HCT116 (cell line): ENCODE data around the gene KBTBD8. TPM values are rescaled to one million over a fixed set of nuclear protein-coding genes. Genes with fewer than 3 reads are reported as not detected.

Source experiments
- ATAC-seq: fragments of 200-7000 bp; cut with Tn5 transposase; 2 replicates; pipeline ENCODE4 v1.9.1; 2020; ENCODE audit warnings: mild to moderate bottlenecking, moderate library complexity
- BruUV-seq: library from RNA; stranded (reverse); fragments of 400-500 nt; replicated peaks from 2 replicates; lab custom pipeline; 2021; lab: Mats Ljungman, UMichigan
- CTCF ChIA-PET: fragments of 300-600 bp; sonication (Branson Sonifier 250); formaldehyde crosslinking; loops from one replicate; lab custom pipeline; 2021; ENCODE audit warnings: antibody characterized with exemption; lab: Charles Lee
- POLR2A ChIA-PET: fragments of 300-600, 350-600 bp; sonication (Branson Sonifier 250); formaldehyde crosslinking; loops from one replicate; lab custom pipeline; 2021; ENCODE audit warnings: antibody characterized with exemption; lab: Charles Lee
- RAD21 ChIA-PET, 2 experiments: fragments of 300-600 bp; sonication (Branson Sonifier 250); formaldehyde crosslinking; loops; one replicate each; lab custom pipeline; 2023; ENCODE audit warnings: low total read pairs in 2 of 2; ENCODE audit not compliant: uncharacterized antibody in 2 of 2, unreplicated experiment in 2 of 2, low non-redundant PET in 1 of 2; lab: Charles Lee
- DNase-seq: peaks from one replicate; pipeline ENCODE4 v3.0.0-alpha.2; 2010; ENCODE audit warnings: low read depth, low spot score
- H2AFZ ChIP-seq: fragments of 200-600 bp; shearing (Covaris generic), sonication (generic); 2 replicates; pipeline ENCODE4 v1.6.1; 2017; ENCODE audit warnings: low read depth, mixed run types, mixed read lengths, antibody characterized with exemption, low read length; ENCODE audit not compliant: poor library complexity, severe bottlenecking
- H3K27ac ChIP-seq: 2 replicates; pipeline ENCODE4 v1.5.1; 2012; ENCODE audit warnings: low read depth, low read length
- H3K27me3 ChIP-seq: fragments of 200-600 bp; sonication (generic); 2 replicates; pipeline ENCODE4 v1.6.1; 2016; ENCODE audit warnings: mixed run types, low read length, mixed read lengths; ENCODE audit not compliant: insufficient read depth
- H3K36me3 ChIP-seq, 2 experiments: fragments of 200-500 bp in 1 of 2; fragments of 200-600 bp in 1 of 2; sonication (Bioruptor generic) in 1 of 2; sonication (generic) in 1 of 2; 2 replicates each; pipeline versions ENCODE4 v1.5.1 to v1.6.1; 2014 to 2016; ENCODE audit warnings: low read length in 2 of 2, inconsistent platforms in 1 of 2, mixed read lengths in 1 of 2, mixed run types in 1 of 2; ENCODE audit not compliant: insufficient read depth in 2 of 2, control insufficient read depth in 1 of 2
- H3K4me1 ChIP-seq, 2 experiments: fragments of 200-600 bp in 1 of 2; sonication (generic) in 1 of 2; 2 replicates each; pipeline versions ENCODE4 v1.5.1 to v1.6.1; 2012 to 2017; ENCODE audit warnings: low read length in 2 of 2, inconsistent platforms in 1 of 2, mild to moderate bottlenecking in 1 of 2, mixed read lengths in 1 of 2, mixed run types in 1 of 2, moderate library complexity in 1 of 2; ENCODE audit not compliant: insufficient read depth in 2 of 2, control insufficient read depth in 1 of 2
- H3K4me2 ChIP-seq: fragments of 200-600 bp; sonication (generic); 2 replicates; pipeline ENCODE4 v1.6.1; 2017; ENCODE audit warnings: mixed run types, low read length, mixed read lengths
- H3K4me3 ChIP-seq, 2 experiments: fragments of 200-600 bp in 1 of 2; sonication (generic) in 1 of 2; replicated peaks in 1 of 2; 2 replicates each; pipeline ENCODE4 v1.5.1; 2011 to 2016; ENCODE audit warnings: low read length in 2 of 2, control low read depth in 1 of 2, low read depth in 1 of 2, mild to moderate bottlenecking in 1 of 2, mixed read lengths in 1 of 2, mixed run types in 1 of 2
- H3K79me2 ChIP-seq: fragments of 200-600 bp; sonication (generic); 2 replicates; pipeline ENCODE4 v1.6.1; 2017; ENCODE audit warnings: mild to moderate bottlenecking, mixed run types, low read length, moderate library complexity, mixed read lengths; ENCODE audit not compliant: insufficient read depth
- H3K9ac ChIP-seq: fragments of 200-600 bp; sonication (generic); 2 replicates; pipeline ENCODE4 v1.6.1; 2016; ENCODE audit warnings: low read length, mixed read lengths
- H3K9me2 ChIP-seq: fragments of 200-600 bp; sonication (generic), shearing (Covaris generic); 2 replicates; pipeline ENCODE4 v1.6.1; 2017; ENCODE audit warnings: mixed run types, mild to moderate bottlenecking, moderate library complexity; ENCODE audit not compliant: insufficient read depth
- H3K9me3 ChIP-seq, 2 experiments: fragments of 200-500 bp in 1 of 2; fragments of 200-600 bp in 1 of 2; sonication (Bioruptor generic) in 1 of 2; sonication (generic) in 1 of 2; 2 replicates each; pipeline ENCODE4 v1.6.1; 2014 to 2017; ENCODE audit warnings: low read length in 2 of 2, mixed read lengths in 2 of 2, inconsistent platforms in 1 of 2, low read depth in 1 of 2, mild to moderate bottlenecking in 1 of 2, mixed run types in 1 of 2, moderate library complexity in 1 of 2; ENCODE audit not compliant: control insufficient read depth in 1 of 2, insufficient read depth in 1 of 2
- H4K20me1 ChIP-seq: fragments of 200-600 bp; sonication (generic), shearing (Covaris generic); 2 replicates; pipeline ENCODE4 v1.6.1; 2017; ENCODE audit warnings: mixed run types, mild to moderate bottlenecking, moderate library complexity; ENCODE audit not compliant: insufficient read depth
- CEBPB ChIP-seq: IDR thresholded peaks from 2 replicates; pipeline ENCODE4 v1.6.1; 2012; ENCODE audit warnings: low read depth
- EZH2phosphoT487 ChIP-seq: fragments of 200-600 bp; IDR thresholded peaks from 2 replicates; pipeline ENCODE4 v1.6.1; 2018; ENCODE audit warnings: antibody characterized with exemption, borderline replicate concordance
- FOSL1 ChIP-seq: IDR thresholded peaks from 2 replicates; pipeline ENCODE4 v1.6.1; 2012; ENCODE audit warnings: low read depth
- JUND ChIP-seq: IDR thresholded peaks from 2 replicates; pipeline ENCODE4 v1.6.1; 2012
- POLR2A ChIP-seq: IDR thresholded peaks from 2 replicates; pipeline ENCODE4 v1.7.0; 2011; ENCODE audit warnings: borderline replicate concordance; ENCODE audit not compliant: insufficient read depth, insufficient read length; ENCODE audit errors: extremely low read depth
- RAD21 ChIP-seq: IDR thresholded peaks from 2 replicates; pipeline ENCODE4 v1.6.1; 2012; ENCODE audit warnings: low read depth, mild to moderate bottlenecking
- ZNF274 ChIP-seq: fragments of 200-500 bp; sonication (Bioruptor generic); IDR thresholded peaks from 2 replicates; pipeline ENCODE4 v1.6.1; 2014; ENCODE audit warnings: mild to moderate bottlenecking, low read depth, low read length, inconsistent platforms
- intact Hi-C: fragments of 100-400 bp; cut with micrococcal nuclease; formaldehyde crosslinking; loops from 2 replicates; pipeline ENCODE4 v1.10.0; 2022
- total RNA-seq: library from RNA; stranded (reverse); gene quantifications from one replicate; pipeline ENCODE4 v1.2.1, GENCODE V29; 2021; ENCODE audit not compliant: unreplicated experiment
- TF ChIP-seq, protein P1 (sequence below): IDR thresholded peaks from 2 replicates; pipeline ENCODE4 v1.6.1; 2012; ENCODE audit warnings: low read depth
- TF ChIP-seq, protein P2 (sequence below): IDR thresholded peaks from 2 replicates; pipeline ENCODE4 v1.6.1; 2011; ENCODE audit warnings: mild to moderate bottlenecking, low read length, moderate library complexity; ENCODE audit not compliant: insufficient replicate concordance; ENCODE audit errors: extremely low read depth

The KBTBD8 gene
- total RNA-seq, 1 experiment from 2014 or later: 1.4 TPM

DNA sequence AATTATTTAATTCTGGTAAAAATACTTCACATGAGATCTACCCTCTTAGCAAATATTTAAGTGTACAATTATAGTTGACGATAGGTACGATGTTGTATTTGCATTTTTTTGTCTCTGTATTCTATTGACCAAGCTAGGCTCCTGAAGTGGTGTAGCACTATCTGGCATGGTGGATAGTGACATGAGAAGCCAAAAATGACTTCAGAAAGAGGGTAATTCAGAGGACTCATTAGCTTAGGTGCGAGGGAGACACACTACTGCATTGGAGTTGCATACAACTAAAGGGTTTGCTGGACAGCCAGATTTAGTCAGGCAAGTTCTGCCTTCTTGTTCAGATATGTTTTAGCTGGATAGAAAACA lies 50.6 kb downstream of the KBTBD8 start:
- TF ChIP-seq POLR2A (no peak), ZNF274 (no peak), FOSL1 (no peak), RAD21 (no peak), EZH2phosphoT487 (no peak), CEBPB (no peak), JUND (no peak)
- TF ChIP-seq, protein P1, sequence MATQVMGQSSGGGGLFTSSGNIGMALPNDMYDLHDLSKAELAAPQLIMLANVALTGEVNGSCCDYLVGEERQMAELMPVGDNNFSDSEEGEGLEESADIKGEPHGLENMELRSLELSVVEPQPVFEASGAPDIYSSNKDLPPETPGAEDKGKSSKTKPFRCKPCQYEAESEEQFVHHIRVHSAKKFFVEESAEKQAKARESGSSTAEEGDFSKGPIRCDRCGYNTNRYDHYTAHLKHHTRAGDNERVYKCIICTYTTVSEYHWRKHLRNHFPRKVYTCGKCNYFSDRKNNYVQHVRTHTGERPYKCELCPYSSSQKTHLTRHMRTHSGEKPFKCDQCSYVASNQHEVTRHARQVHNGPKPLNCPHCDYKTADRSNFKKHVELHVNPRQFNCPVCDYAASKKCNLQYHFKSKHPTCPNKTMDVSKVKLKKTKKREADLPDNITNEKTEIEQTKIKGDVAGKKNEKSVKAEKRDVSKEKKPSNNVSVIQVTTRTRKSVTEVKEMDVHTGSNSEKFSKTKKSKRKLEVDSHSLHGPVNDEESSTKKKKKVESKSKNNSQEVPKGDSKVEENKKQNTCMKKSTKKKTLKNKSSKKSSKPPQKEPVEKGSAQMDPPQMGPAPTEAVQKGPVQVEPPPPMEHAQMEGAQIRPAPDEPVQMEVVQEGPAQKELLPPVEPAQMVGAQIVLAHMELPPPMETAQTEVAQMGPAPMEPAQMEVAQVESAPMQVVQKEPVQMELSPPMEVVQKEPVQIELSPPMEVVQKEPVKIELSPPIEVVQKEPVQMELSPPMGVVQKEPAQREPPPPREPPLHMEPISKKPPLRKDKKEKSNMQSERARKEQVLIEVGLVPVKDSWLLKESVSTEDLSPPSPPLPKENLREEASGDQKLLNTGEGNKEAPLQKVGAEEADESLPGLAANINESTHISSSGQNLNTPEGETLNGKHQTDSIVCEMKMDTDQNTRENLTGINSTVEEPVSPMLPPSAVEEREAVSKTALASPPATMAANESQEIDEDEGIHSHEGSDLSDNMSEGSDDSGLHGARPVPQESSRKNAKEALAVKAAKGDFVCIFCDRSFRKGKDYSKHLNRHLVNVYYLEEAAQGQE: no peak
- TF ChIP-seq, protein P2, sequence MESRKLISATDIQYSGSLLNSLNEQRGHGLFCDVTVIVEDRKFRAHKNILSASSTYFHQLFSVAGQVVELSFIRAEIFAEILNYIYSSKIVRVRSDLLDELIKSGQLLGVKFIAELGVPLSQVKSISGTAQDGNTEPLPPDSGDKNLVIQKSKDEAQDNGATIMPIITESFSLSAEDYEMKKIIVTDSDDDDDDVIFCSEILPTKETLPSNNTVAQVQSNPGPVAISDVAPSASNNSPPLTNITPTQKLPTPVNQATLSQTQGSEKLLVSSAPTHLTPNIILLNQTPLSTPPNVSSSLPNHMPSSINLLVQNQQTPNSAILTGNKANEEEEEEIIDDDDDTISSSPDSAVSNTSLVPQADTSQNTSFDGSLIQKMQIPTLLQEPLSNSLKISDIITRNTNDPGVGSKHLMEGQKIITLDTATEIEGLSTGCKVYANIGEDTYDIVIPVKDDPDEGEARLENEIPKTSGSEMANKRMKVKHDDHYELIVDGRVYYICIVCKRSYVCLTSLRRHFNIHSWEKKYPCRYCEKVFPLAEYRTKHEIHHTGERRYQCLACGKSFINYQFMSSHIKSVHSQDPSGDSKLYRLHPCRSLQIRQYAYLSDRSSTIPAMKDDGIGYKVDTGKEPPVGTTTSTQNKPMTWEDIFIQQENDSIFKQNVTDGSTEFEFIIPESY: no peak
- Histone ChIP-seq H4K20me1 (no peaks in the 10 kb centered on the region), H3K4me1 (no peaks in the 10 kb centered on the region), H3K27me3 (peaks cover 38% of the 10 kb centered on the region; the same call in 1 of the 2 replicates), H3K9me2 (no peaks in the 10 kb centered on the region), H3K9me3 (no peaks in the 10 kb centered on the region), H3K4me3 (no peak overlapping the region), H3K79me2 (no peaks in the 10 kb centered on the region), H3K9ac (no peak overlapping the region), H3K4me2 (no peak overlapping the region), H3K27ac (no peak overlapping the region), H3K36me3 (no peaks in the 10 kb centered on the region), H2AFZ (no peak overlapping the region)
- POLR2A ChIA-PET: no interaction called here
- RAD21 ChIA-PET: no interaction called here
- CTCF ChIA-PET: no interaction called here
- intact Hi-C loops: no loop called here
- no peak for DNase-seq
- no TSS peak for BruUV-seq
- ATAC-seq: no peak
